Stimulated activated CD8-positive, alpha-beta memory T cell treated with anti-CD3 and anti-CD28 coated beads, Interleukin-7, amount 100 ng/mL, for 48 hours (primary cell): ENCODE measurements around the gene ALPK3.
A peak's percentile ranks its signal among the peaks of the same experiment; 100 is the strongest.

Source experiments
- DNase-seq, 2 donors: peaks; one replicate each; pipeline ENCODE4 v3.0.0-alpha.2; 2020; ENCODE audit warnings: low read depth in 1 of 2; ENCODE audit errors: extremely low read depth in 1 of 2

Gene ALPK3

GRCh38 chr15:84844964-84845363 lies 27.8 kb downstream of the ALPK3 start:
- no peak for DNase-seq

- peak in 1 of 2 donors; percentile 21 for DNase-seq
Observed at GRCh38 chr15:84845631-84846030, 28.5 kb downstream of the ALPK3 start.

- no peak for DNase-seq
Observed at GRCh38 chr15:84846269-84846668, 29.1 kb downstream of the ALPK3 start.

GRCh38 chr15:84847382-84847781 lies 30.2 kb downstream of the ALPK3 start:
- no peak for DNase-seq

GRCh38 chr15:84852212-84852611 lies 35.1 kb downstream of the ALPK3 start:
- DNase-seq: no peak

- no peak for DNase-seq
Observed at GRCh38 chr15:84855136-84855535, 38.0 kb downstream of the ALPK3 start.

- DNase-seq: no peak
Observed at GRCh38 chr15:84855765-84856164, 38.6 kb downstream of the ALPK3 start.

- DNase-seq: no peak
Observed at GRCh38 chr15:84856731-84857417, 39.7 kb downstream of the ALPK3 start.

GRCh38 chr15:84857418-84858004 lies 40.4 kb downstream of the ALPK3 start:
- no peak for DNase-seq

GRCh38 chr15:84858231-84858630 lies 41.1 kb downstream of the ALPK3 start:
- DNase-seq: no peak

- no peak for DNase-seq
Observed at GRCh38 chr15:84859144-84859543, 42.0 kb downstream of the ALPK3 start.

- no peak for DNase-seq
Observed at GRCh38 chr15:84859651-84860050, 42.5 kb downstream of the ALPK3 start.

GRCh38 chr15:84861781-84862180 lies 44.6 kb downstream of the ALPK3 start:
- no peak for DNase-seq

GRCh38 chr15:84862214-84862975 lies 45.2 kb downstream of the ALPK3 start:
- no peak for DNase-seq

- no peak for DNase-seq
Observed at GRCh38 chr15:84863565-84864443, 46.6 kb downstream of the ALPK3 start.

- DNase-seq: no peak
Observed at GRCh38 chr15:84864444-84864795, 47.3 kb downstream of the ALPK3 start.

- no peak for DNase-seq
Observed at GRCh38 chr15:84865074-84865569, 48.0 kb downstream of the ALPK3 start.

- no peak for DNase-seq
Observed at GRCh38 chr15:84868037-84868880, 51.1 kb downstream of the ALPK3 start.

GRCh38 chr15:84869510-84869909 lies 52.4 kb downstream of the ALPK3 start:
- no peak for DNase-seq

GRCh38 chr15:84871428-84871985 lies 54.4 kb downstream of the ALPK3 start:
- DNase-seq: no peak
